GM18858 (cell line): ENCODE results near the gene LRWD1.
"Not testable (repeated sequence)": the region's sequence is repeated elsewhere in the genome, so short reads cannot be mapped to it uniquely, and the experiment has no call there.

Experiments used
- ATAC-seq: cut with Tn5 transposase; IDR thresholded peaks from one replicate; pipeline ENCODE4 v1.9.1; 2021; ENCODE audit not compliant: unreplicated experiment

Gene LRWD1

DNA sequence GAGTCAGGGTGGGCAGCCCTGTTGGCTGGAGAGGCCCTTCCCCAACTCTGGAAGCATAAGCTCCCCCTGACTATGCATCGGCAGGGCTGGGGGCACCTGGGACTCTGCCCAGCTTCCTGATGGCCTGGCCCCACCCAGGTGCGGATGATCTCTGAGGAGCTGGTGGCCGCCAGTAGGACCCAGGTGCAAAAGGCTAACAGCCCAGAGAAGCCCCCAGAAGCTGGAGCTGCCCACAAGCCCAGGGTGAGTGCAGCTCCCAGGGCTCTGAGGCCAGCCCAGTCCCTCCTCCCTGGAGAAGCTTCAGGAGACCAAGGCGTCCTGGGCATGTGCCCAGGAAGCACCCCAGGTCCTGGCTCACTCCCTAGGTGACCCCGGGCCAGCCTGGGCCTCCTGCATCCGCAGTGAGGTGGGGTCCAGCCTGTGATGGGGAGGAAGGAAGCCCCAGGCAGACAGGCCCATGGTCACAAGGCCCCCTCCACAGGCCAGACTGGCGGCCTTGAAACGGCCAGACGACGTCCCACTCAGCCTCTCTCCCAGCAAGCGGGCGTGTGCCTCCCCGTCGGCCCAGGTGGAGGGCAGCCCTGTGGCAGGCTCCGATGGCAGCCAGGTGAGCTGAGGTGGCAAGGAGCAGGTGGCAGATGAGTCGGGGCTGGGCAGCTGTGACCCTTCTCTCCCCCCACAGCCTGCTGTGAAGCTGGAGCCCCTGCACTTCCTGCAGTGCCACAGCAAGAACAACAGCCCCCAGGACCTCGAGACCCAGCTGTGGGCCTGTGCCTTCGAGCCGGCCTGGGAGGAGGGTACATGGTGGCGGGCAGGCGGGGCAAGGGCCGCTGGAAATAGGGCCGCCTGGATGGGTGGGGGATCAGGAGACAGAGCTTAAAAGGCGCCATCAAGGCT, 3.0 kb downstream of the LRWD1 start:
- no peak for ATAC-seq

DNA sequence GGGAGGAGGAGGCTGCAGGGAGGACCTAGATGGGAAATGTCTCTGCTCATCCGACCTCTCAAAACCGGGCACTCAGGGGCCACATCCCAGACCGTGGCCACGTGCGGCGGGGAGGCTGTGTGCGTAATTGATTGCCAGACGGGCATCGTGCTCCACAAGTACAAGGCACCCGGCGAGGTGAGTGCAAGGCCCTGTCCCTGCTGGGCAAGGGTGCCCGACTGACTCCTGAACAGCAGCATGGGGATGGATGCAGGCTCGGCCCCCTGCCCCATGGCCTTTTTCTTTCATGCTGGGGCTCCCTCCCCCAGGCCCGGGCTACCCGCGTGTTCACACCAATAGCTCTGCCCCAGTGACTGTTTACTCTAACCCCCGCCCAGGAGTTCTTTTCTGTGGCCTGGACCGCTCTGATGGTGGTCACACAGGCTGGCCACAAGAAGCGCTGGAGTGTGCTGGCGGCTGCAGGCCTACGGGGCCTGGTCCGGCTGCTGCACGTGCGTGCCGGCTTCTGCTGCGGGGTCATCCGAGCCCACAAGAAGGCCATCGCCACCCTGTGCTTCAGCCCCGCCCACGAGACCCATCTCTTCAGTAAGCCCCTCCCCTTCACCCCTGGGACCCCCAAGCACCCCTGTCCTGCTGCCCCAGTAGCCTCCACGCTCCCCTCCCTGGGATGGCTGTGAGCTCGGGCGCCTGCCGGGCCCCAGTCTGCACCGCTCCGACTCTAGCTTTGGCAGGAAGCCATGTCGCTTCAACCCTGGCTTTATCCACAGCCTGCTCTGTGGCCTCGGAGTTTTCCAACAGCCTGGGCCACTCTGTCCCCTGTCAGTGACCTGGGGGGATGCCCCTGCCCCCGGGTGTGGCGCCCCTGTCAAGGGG, 3.9 kb downstream of the LRWD1 start:
- no peak for ATAC-seq

DNA sequence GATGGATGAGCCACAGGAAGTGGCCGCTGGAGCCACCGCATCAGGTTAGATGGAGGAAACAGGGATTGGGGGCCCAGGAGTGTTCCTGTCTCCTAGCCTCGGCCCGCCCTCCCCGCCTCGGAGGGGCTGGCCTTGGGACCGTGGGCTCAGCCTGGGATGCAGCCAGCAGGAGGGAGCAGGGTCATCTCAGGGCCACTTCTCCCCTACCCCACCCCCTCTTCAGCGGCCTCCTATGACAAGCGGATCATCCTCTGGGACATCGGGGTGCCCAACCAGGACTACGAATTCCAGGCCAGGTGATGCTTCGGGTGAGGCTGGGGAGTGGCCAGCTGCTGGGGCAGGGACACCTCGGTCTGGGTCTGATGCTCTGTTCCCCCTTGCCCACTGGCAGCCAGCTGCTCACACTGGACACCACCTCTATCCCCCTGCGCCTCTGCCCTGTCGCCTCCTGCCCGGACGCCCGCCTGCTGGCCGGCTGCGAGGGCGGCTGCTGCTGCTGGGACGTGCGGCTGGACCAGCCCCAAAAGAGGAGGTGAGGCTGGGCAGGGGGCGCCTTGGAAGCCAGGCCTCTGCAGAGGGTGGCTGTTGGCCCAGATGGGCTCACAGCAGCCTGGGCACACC, 4.7 kb downstream of the LRWD1 start:
- ATAC-seq, result no peak

DNA sequence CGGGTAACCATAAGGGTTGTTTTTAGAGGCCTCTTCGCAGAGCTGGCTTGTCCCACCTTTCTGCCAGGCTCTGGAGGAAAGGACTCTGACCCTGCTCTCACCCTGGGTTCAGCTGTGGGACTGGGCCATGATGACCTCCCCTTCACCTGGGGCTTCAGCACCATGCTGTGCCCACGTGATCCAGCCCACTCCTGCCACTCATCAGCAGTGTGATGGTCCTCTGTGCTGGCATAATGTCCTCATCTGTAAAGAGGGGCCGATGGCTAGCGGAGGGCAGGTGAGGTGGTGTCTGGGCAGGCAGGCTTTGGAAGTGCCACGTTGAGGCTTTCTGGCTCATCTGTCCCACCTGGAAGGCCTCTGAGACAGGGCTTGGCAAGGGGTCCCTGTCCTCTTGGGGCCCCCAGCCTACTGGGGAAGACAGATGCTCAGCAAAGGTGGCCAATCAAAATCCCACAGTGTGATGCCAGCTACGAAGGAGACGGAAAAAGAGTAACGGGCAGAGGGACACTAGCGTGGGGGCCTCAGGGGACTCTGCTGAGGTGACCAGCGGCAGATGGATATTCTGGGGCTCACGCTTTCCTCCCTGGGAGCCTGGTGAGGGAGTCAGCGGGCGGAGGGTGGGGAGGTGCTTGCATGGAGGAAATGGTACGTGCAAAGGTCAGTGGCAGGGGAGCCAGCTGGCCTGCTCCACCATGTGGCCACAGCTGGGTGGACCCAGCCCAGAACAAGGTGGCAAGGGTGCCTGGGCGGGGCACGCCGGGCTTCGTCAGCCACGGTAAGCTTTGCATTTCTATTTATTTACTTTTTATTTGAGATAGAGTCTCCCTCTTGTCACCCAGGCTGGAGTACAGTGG, 5.4 kb downstream of the LRWD1 start:
- no peak for ATAC-seq

DNA sequence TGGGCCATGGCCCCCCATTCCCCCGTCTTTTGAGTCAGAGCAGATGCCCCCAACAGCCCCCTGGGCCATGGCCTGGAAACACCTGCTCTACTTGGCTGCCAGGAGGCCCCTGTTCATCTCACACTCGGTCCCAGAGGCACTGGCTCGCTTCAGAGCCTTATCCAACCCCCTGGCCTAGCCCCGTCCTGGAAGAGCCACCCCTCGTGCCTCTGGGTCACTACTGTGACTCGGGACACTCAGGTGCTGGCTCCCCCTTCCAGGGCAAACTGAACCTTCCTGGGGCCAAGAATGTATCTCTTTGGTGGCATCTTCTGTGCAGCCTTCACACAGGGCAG, 7.0 kb downstream of the LRWD1 start:
- no peak for ATAC-seq

DNA sequence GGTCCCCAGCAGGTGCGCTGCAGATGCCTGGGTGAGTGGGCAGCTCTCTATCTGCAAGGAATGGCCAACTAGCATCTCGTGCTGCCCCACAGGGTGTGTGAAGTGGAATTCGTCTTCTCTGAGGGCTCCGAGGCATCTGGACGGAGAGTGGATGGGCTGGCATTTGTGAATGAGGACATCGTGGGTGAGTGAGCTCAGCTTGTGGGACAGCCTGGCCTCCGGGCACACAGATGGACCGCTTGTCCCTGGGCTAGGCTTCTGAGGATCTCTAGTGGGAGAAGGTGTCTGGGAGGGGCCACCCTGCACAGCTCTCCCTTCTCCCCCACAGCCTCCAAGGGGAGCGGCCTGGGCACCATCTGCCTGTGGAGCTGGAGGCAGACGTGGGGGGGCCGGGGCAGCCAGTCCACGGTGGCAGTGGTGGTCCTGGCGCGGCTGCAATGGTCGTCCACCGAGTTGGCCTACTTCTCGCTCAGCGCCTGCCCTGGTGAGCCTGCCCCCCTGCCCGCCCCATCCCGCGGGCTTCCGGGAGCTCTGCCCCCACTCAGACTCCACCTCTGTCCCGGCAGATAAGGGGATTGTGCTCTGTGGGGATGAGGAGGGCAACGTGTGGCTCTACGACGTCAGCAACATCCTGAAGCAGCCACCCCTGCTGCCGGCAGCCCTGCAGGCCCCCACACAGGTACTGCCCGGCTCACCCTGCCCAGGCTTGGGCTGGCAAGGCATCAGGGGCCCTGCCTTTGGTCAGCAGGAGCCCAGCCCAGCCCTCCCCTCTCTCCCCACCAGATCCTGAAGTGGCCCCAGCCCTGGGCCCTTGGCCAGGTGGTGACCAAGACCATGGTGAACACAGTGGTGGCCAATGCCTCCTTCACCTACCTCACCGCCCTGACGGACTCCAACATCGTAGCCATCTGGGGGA, 7.6 kb downstream of the LRWD1 start:
- no peak for ATAC-seq

DNA sequence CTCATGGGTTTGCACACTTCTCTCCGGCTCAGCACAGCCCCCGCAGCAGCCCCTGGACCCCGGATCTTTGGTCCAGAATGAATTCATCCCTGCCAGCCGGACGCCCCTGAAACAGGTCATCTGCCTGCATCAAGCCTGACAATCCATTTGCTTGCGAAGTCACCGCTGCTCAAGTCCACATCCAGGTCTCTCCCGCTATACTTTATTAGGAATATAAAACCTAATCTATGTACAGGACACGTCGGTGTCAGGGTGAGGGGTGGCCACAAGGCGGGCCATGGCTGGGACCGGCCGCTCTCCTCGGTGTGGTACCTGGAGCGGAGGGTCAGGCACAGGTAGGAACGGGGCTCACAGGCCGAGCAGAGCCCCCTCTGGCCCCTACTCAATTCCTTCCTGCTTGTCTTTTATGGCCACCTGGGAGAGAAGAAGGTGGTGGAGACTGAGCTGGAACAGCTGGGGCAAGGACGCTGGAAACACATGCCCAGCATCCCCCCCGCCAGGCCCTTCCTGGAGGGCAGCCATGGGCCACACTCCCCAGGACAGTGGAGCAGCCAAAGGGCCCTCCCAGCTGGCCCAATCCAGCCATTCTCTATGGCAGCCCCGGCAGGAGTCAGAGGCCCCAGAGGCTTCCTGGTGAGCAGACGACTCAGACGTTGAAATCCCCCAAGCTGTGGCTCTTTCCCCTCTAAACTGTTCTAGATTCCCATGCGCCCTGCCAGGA, 8.6 kb downstream of the LRWD1 start:
- ATAC-seq, result no peak

DNA sequence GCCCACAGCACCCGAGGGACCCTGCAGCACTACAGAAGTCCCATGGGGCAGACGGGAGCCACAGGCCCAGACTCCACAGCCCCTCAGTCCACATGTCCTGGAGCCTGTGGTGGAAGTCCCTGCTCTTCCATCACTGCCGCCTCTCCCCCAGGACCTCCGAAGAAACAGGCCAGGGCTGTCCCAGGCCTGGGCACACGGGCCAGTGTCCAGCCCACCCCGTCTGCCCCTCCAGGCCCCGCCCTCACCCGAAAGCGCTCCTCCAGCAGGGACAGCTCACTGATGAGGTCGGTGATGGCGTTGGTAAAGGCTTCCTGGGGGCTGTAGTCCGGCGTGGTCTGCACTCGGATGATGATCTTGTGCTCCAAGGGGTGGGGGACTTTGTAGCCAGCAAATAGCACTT, 9.3 kb downstream of the LRWD1 start:
- ATAC-seq, result not testable (repeated sequence)

DNA sequence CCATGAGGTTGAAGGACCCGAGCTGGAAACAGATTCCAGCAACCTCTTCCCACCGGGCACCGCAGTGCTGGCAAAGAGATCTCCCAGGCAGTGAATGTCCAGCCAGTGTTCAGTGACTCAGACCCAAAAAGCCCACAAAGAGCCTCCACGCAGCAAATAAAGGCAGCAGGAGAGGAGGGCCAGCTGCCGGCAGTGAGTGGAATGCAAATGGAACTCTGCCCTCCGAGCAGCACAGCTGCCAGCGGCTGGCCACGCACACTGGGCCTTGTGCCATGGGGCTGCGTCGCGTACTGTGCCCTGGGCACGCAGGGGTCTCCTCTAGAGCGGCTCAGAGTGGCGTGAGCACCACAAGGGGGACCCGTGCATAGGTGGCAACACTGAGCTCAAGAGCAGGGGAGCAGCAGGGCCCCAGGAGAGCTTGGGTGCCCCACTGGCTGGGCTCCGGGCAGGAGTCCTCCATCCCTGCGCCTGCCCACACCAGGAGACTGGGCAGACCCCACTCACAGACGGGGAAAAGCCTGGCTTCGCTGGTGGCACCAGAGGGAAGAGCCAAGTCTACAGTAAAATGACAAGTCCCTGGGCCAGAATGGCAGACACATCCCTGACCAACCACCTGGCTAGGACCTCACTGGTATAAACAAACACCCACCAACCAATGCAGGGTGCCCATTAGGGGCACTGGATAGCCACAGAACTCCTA, 10.1 kb downstream of the LRWD1 start:
- not testable (repeated sequence) for ATAC-seq

DNA sequence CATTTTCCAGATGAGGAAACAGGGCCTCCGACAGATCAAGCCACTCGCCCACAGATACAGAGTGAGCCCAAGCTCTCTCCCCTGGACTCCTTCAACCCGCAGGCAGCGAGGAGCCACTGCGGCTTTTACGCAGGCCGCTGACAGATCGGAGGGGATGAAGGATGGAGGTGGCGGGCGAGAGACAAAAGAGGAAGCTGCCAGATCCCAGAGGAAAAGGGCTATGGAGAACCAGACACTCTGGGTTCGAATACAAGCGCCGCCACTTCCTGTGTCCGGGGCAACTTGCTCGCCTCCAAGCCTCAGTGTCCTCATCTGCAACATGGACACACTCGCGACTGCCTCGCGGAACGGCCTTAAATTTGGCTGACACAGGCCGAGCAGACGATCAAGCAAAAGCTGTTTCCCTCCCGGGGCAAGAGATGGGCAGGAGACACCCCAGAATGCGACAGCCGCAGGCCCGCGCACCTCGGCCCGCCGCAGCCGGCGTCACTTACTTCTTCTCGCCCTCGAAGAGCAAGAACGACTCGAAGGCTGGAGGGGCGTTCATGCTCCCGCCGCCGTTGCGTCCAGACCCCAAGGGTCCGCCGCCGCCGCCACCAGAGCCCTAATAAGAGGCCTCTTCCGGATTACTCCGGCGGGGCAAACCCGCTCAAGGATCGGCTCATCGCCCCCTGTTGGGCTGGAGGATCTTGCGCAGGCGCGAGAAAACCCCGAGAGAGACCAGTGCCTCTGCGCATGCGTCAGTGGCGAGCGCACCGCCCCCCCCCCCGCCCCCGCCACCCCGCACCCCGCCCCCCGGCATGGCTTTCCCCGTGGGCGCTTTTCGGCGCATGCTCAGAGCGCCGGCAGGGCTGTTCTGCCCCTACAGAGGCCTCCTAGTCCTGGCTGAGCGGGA, 13.8 kb downstream of the LRWD1 start, which contains the start of gene POLR2J:
TSS of gene POLR2J (minus strand) at position 609 of the 895 bp plus-strand sequence. CDS start at position 547, 62 bp downstream.
- peak; percentile 68 for ATAC-seq

DNA sequence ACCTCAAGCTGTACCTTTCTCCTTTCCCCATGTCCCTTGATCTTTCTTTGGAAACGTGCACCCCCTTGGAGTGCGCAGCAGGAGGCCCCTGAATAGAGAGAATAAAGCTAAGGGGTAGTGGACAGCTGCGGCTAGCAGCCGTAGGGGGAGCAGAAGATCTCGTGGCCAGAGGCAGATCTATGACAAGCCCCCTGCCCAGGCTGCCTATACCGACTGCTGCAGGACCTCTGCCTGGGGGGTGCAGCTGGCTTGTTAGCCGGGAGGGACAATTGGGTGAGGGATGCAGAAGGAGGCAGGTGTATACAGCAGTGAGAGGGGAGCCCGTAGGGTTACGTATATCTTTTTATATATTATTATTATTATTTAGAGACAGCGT, 14.4 kb downstream of the LRWD1 start:
- ATAC-seq, result peak; percentile 30

DNA sequence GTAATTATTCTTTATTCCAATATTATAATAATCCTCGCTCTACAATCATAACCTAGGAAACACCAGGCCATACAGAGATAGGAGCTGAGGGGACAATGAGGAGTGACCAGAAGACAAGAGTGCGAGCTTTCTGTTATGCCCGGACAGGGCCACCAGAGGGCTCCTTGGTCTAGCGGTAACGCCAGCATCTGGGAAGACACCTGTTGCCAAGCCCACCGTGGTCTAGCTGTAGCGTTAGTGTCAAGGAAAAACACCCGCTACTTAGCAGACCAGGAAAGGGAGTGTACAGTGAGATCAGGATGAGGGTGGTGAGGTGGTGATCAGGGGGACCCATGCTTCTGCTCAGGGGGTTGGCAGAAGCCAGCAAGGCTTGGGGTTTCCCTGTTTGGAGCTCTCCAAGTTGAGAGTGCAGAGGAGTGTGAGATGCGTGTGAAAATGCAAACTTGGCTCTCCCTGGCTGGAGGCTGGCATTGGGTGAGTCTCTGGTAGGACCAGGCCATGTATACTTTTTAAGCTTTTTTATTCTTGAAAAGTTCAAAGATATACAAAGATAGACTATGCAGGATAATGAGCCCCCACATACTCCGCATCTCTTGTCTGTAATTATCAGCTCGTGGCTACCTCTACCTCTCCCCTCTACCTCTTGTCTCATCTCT, 15.3 kb downstream of the LRWD1 start:
- not testable (repeated sequence) for ATAC-seq

DNA sequence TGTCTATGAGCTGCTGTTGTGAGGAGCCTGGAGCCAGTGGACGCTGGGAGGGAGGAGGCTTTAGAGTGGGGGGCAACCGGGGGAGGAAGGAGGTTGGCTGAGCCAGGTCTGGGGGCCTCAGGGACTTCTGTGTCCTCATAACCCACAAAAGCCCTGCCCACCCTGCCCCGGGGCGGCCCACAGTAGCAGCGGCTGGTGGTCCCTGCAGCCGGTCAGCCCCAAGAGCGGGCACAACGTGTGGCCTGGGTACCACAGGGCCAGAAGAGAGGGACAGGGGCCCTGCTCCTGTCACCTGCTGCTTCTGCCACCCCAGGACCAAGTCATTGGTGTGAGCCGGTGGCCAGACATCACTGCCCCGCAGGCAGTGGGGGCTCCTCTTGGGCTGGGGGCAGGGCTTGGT, 17.2 kb downstream of the LRWD1 start:
- not testable (repeated sequence) for ATAC-seq

DNA sequence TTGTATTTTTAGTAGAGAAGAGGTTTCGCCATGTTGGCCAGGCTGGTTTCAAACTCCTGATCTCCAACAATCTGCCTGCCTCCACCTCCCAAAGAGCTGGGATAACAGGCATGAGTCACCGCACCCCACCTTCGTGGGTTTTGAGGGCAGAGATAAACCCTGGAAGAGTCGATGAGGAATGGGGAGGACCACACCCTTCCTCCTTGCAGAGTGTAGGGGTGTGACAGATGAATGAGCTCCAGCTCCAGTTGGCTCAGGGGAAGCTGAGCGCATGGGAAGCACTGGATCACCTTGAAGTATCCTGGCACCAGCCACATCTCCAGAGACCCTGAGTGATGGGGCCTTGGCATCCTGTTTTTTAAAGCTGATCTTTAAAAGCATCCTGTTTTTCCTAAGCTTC, 19.5 kb downstream of the LRWD1 start:
- ATAC-seq, result not testable (repeated sequence)

DNA sequence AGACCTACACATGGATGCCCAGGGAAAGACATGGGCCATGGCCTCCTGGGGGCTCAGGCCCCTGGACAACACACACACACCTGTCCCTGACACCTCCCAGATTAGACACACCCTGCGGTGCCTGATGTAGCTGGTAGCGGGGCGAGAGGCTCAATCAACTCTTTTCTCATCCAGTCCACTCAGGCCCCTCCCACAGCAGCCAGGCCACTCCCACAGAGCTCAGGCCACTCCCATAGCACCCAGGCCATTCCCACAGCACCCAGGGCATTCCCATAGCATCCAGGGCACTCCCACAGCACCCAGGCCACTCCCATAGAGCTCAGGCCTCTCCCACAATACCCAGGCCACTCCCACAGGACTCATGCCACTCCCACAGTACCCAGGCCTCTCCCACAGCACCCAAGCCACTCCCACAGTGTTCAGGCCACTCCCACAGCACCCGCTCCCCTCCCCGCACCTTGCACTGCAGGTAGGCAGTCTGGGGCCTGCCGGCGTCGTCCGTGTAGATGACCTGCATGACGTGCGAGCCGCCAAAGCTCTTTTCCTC, 25.8 kb downstream of the LRWD1 start:
- peak; percentile 38 for ATAC-seq

DNA sequence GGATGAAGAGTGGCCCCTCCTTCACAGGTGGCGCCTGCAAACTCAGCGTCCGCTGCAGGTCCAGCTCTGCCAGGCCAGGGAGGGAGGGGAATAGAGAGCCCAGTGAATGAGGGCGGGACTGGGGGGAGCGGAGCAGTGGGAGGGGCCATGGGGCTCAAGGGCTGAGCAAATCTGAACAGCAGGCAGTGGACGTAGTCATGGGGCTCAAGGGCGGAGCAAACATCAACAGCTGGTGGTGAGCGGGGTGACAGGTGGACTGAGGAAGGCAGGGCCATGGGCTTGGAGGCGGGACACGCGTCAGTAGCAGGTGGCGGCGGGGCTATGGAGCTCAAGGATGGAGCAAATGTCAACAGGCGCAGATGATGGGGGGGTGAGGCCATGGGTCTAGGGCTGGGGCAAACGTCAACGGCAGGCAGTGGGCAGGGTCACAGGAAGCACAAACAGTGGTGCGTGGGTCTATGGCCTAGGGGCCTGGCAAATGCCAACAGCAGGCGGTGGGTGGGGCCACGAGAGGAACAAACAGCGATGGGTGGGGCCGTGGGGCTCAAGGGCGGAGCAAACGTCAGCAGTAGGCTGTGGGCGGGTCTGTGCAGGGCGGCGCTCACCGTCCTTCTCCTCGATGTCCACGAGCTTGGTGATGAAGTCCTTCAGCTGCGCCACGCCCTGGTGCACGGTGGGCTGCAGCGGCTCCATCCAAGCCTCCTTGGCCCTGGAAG, 28.6 kb downstream of the LRWD1 start:
- ATAC-seq, result not testable (repeated sequence)
